GM12891 (cell line): Measurements from ENCODE around the gene ZFYVE21. TPM values are rescaled to one million over a fixed set of nuclear protein-coding genes. Genes with fewer than 3 reads are reported as not detected.
A peak's percentile ranks its signal among the peaks of the same experiment; 100 is the strongest.

Source experiments
- DNase-seq: peaks from one replicate; pipeline ENCODE4 v3.0.0; 2011; ENCODE audit warnings: low spot score; ENCODE audit not compliant: insufficient read length
- FAIRE-seq: peaks from 2 replicates; lab custom pipeline; 2011; peaks lifted over from hg19 to GRCh38; lab: Jason Lieb, UNC
- PAX5 ChIP-seq: IDR thresholded peaks from 2 replicates; pipeline ENCODE4 v1.6.1; 2011; ENCODE audit warnings: low read length, moderate library complexity, mild to moderate bottlenecking; ENCODE audit not compliant: insufficient read depth, severe bottlenecking
- POLR2A ChIP-seq: IDR thresholded peaks from 2 replicates; pipeline ENCODE4 v1.6.1; 2011; ENCODE audit warnings: low read depth, low read length, control low read depth
- POLR2AphosphoS5 ChIP-seq: IDR thresholded peaks from 2 replicates; pipeline ENCODE4 v1.6.1; 2011; ENCODE audit warnings: low read depth, low read length, control low read depth
- POU2F2 ChIP-seq: IDR thresholded peaks from 2 replicates; pipeline ENCODE4 v1.6.1; 2011; ENCODE audit warnings: low read depth, mild to moderate bottlenecking, control low read depth, low read length, moderate library complexity
- SPI1 ChIP-seq: IDR thresholded peaks from 2 replicates; pipeline ENCODE4 v1.6.1; 2011; ENCODE audit warnings: low read depth, low read length, control low read depth
- TAF1 ChIP-seq: IDR thresholded peaks from 2 replicates; pipeline ENCODE4 v1.6.1; 2011; ENCODE audit warnings: low read depth, low read length, control low read depth
- polyA plus RNA-seq: library from polyadenylated mRNA; unstranded; fragments of >200 nt; gene quantifications from one replicate; pipeline ENCODE4 v1.2.1, GENCODE V29; 2012; ENCODE audit warnings: low read depth, missing spikeins, inconsistent platforms; ENCODE audit not compliant: missing spikeins

The ZFYVE21 gene
- polyA plus RNA-seq: 11.1 TPM

DNA sequence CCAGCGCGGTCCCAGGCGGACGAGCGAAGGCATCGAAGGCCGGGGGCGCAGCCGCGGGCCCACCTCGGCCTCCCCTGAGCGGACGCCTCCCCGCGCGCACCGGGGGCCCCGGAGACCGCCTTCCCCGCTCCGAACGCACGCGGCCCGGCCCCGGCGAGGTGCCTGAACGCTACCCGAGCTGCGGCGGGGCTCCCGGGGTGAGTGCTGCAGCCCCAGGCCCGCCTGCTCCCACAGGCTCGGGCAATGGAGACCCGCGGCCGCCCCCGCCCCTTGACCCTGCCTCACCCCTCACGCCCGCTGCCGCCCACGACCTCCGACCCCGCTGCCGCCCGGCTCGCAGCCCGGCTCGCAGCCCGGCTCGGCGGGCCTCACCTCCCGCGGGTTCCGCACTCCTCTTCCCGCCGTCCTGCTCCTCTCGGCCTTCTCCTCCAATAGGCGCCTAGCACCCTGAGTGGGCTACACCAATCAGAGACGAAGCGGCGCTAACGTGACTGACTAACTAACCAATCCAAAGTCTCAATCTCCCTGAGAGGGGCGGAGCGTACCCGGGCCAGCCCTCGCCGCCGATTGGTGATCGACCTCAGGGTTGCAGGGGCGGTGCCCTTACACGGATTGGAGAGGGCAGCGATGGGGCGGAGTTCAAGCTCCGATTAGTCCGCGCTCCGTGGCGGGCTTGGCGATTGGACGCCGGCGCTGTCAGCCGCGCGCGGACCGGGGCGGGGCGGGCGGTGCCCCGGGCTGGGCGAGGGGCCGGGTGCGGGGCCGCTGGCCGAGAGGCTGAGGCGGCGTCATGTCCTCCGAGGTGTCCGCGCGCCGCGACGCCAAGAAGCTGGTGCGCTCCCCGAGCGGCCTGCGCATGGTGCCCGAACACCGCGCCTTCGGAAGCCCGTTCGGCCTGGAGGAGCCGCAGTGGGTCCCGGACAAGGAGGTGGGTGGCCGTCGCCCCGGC lies at the start of gene ZFYVE21, which contains the start of gene XRCC3:
TSS of gene ZFYVE21 (plus strand) at position 759 of the 949 bp plus-strand sequence. CDS start at position 791, 32 bp downstream.
TSS of gene XRCC3 (minus strand) at position 400 of the 949 bp plus-strand sequence. CDS start 4,364 bp downstream, outside the sequence.
- DNase-seq: peak; percentile 100
- TF ChIP-seq POU2F2 (no peak), SPI1 (no peak), PAX5 (no peak), POLR2A (peak; percentile 81), POLR2AphosphoS5 (no peak), TAF1 (peak; percentile 37; the same call in 1 of the 2 replicates)
- peak; percentile 100 for FAIRE-seq

DNA sequence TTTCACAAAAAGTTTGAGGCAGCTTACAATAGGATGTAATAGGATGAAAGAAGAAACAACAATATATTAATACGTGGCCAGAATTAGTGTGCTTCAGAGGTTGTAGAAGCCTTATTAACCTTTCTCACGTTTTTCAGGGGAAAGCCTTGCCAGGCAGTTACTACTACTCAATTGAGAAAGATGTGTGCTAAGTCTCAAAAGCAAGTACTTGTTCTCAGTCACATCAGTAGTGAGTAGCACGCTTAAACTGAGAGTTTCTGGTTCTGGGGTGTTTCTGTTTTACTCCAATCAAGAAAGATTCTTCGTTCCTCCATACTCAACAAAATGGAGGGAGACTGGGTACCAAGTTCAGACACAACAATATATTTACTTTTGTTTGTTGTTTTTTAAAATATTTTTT lies 47.9 kb upstream of the ZFYVE21 start:
- no peak for TF ChIP-seq SPI1
- no peak for TF ChIP-seq PAX5
- no peak for TF ChIP-seq POLR2A
- TF ChIP-seq POLR2AphosphoS5: no peak
- no peak for TF ChIP-seq TAF1
- TF ChIP-seq POU2F2: no peak
- FAIRE-seq: no peak
- DNase-seq: no peak

DNA sequence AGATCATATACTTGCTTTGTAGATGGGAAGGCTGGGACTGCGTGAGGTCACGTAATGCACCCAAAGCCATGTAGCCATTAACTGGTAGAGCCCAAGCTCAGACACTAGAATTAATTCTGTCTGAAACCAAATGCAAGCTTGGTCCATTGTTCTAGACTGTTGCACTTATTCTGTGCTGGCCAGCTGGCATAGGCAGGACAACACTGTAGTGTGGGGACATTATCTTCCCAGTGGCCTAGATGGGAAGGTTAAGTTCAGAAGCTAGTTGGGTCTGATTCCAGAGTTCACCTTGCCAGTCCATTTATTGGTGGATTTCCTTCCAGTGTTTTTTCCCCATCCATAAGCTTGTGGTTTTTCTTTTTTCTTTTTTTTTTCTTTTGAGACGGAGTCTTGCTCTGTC lies 47.5 kb upstream of the ZFYVE21 start:
- FAIRE-seq: no peak
- no peak for DNase-seq
- TF ChIP-seq POU2F2 (no peak), POLR2A (no peak), SPI1 (no peak), TAF1 (no peak), PAX5 (no peak), POLR2AphosphoS5 (no peak)

DNA sequence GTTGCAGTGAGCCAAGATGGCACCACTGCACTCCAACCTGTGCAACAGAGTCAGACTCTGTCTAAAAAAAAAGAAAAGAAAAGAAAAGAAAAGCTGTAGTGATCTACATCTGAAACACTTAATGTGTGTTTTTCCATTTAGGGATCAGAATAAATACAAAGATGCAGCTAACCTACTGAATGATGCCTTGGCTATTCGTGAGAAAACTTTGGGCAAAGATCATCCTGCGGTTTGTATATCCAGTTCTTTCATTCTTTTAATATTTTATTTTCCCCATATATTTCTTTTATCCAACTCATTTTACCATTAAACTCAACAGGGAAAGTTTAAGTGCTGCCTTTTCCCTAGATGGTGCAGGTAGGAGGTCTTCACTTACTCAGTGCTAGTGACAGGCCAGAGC lies 46.2 kb upstream of the ZFYVE21 start:
- no peak for FAIRE-seq
- TF ChIP-seq POLR2AphosphoS5 (no peak), POU2F2 (no peak), SPI1 (no peak), POLR2A (no peak), TAF1 (no peak), PAX5 (no peak)
- no peak for DNase-seq

DNA sequence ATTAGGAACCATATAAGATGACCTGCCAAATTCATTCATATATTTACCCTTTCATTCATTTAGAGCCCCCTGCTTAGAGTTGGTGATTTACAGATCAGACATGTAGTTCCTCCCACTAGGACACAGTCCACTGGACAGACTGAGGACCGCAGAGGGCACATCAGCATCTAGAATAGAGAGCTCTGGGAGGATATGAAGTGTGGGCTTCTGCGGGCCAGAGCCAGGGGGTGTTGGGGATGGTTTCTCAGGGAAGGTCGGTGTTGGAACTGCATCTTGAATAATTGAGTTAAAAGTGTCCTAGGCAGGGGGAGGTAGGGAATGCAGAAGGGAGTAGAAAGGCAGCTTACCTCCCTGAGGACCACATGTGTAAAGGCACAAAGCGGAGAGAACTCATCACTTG lies 43.7 kb upstream of the ZFYVE21 start:
- DNase-seq (no peak), FAIRE-seq (no peak)
- TF ChIP-seq POLR2A: no peak
- no peak for TF ChIP-seq TAF1
- TF ChIP-seq POU2F2: no peak

DNA sequence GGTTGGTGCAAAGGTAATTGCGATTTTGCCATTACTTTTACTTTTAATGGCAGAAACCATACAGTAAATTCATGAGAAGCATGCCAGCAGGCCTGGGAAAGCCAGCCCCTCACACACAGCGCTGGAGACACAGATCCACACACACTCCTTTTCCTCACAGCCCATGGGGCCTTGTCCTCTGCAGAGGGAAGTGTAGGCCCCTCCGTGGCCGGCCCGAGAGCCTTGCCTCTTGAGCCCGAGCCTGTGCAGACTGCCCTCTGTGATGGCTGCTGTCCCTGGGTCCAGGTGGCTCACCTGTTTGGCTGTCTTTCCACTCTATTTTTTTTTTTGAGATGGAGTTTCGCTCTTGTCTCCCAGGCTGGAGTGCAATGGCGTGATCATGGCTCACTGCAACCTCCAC lies 39.7 kb upstream of the ZFYVE21 start:
- DNase-seq (no peak), FAIRE-seq (no peak)
- TF ChIP-seq POU2F2 (no peak), POLR2A (no peak), SPI1 (no peak), POLR2AphosphoS5 (no peak), TAF1 (no peak), PAX5 (no peak)

DNA sequence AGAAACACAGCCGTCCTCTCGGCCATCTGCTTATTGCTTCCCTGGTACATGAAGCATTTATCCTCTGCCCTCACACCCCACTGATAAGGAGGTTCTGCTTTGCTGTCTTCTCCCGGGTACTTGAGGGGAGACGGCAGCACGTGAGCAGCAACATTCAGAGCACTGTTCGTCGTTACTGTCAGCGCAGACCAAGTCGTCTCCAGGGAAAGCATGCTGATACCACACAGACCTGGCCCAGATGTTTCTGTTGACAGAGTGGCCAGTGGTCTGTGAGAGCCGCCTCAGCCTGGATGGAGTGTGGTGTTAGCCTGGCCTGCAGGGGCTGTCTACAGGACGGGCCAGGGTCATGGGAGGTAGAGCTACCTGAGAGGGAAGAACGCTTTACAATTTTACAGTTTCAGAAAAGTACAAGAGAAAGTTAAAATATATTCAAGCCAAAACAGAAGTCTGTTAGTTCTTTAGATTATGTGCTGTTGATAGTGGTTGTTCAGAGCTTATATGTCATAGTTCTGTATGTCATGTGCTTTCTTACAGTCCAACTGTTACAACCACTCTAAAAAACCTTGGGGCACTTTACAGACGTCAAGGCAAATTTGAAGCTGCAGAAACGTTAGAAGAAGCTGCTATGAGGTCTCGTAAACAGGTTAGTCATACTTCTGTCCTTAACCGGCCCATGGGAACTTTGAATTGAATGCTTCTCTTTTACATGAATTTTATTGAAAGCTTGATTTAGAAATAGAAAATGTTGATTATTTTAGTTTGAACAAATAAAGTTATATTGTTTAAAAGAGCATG lies 38.5 kb upstream of the ZFYVE21 start:
- TF ChIP-seq POLR2AphosphoS5: no peak
- TF ChIP-seq POU2F2: no peak
- TF ChIP-seq SPI1: no peak
- no peak for TF ChIP-seq TAF1
- DNase-seq: no peak
- no peak for FAIRE-seq

DNA sequence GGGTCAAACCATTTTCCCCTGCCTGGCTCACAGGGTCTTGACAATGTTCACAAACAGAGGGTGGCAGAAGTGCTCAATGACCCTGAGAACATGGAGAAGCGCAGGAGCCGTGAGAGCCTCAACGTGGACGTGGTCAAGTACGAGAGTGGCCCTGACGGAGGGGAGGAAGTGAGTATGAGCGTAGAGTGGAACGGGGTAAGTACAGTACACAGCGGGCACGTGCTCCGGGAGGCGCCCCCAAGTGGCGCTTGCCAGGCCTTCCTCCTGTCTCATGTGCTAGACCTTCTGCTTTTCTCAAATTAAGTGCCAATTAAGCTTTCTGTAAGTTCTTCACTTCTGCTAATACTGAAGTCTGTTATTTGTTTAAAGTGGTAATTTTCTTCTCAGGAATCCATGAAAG lies 36.3 kb upstream of the ZFYVE21 start:
- FAIRE-seq: peak; percentile 94
- no peak for DNase-seq
- TF ChIP-seq SPI1 (peak; percentile 92), TAF1 (no peak), POU2F2 (0 out of 2 replicates have a peak, but pooled peaks have one; percentile 20)
